GM23338 (cell line): Measurements from ENCODE around the gene CEP170B. TPM values are rescaled to one million over a fixed set of nuclear protein-coding genes. Genes with fewer than 3 reads are reported as not detected.

Experiments
- CREB1 ChIP-seq: fragments of 250-450 bp; sonication (Bioruptor Pico); IDR thresholded peaks from 2 replicates; pipeline ENCODE4 v1.5.0; 2020; ENCODE audit warnings: low read depth, mild to moderate bottlenecking, moderate library complexity
- CTCF ChIP-seq, 2 experiments: fragments of 200-600 bp in 1 of 2; sonication (generic) in 1 of 2; conservative IDR thresholded peaks; 2 replicates each; pipeline versions ENCODE4 v1.5.1 to v1.6.1; 2016 to 2017; ENCODE audit warnings: antibody characterized with exemption in 2 of 2, low read depth in 2 of 2, mild to moderate bottlenecking in 2 of 2, moderate library complexity in 1 of 2
- EZH2phosphoT487 ChIP-seq: fragments of 200-600 bp; sonication (generic); IDR thresholded peaks from one replicate; pipeline ENCODE4 v1.8.1; 2018; ENCODE audit warnings: antibody characterized with exemption; ENCODE audit not compliant: unreplicated experiment
- REST ChIP-seq: IDR thresholded peaks from one replicate; pipeline ENCODE4 v1.6.1; 2018; ENCODE audit warnings: antibody characterized with exemption; ENCODE audit not compliant: unreplicated experiment
- STAT1 ChIP-seq: IDR thresholded peaks from one replicate; pipeline ENCODE4 v1.6.1; 2016; ENCODE audit warnings: antibody characterized with exemption; ENCODE audit not compliant: unreplicated experiment
- ZNF114 ChIP-seq: fragments of 250-450 bp; sonication (Bioruptor Pico); IDR thresholded peaks from 2 replicates; pipeline ENCODE4 v1.5.0; 2020; ENCODE audit warnings: mild to moderate bottlenecking, moderate library complexity
- ZNF462 ChIP-seq: fragments of 250-450 bp; sonication (Bioruptor Pico); IDR thresholded peaks from 2 replicates; pipeline ENCODE4 v1.5.0; 2020; ENCODE audit warnings: mild to moderate bottlenecking, moderate library complexity
- polyA plus RNA-seq: library from polyadenylated mRNA; unstranded; fragments of >200 nt; fragmentation: Nextera tagmentation; extraction: Ambion mirVana; gene quantifications from 2 replicates; pipeline ENCODE4 v1.2.1, GENCODE V29; 2016
- total RNA-seq: library from RNA; depleted of rRNA; stranded (reverse); fragments of >200 nt; shearing (Covaris generic); gene quantifications from 2 replicates; pipeline ENCODE4 v1.2.3, GENCODE V29; 2014

Gene CEP170B
- total and polyA plus RNA-seq, 2 experiments from 2014 or later: 4.6 to 37.1 TPM

GRCh38 chr14:104819361-104819781 lies 45.7 kb upstream of the CEP170B start (continued):
- TF ChIP-seq ZNF462 (CRISPR knock-in tag) (no peak), STAT1 (no peak), CREB1 (CRISPR knock-in tag) (no peak), REST (no peak), EZH2phosphoT487 (no peak), CTCF (conservative IDR thresholded peaks at IDR 0.05; ENCODE audit: low read depth in 2 of 2) (no peak), ZNF114 (CRISPR knock-in tag) (no peak)
